GM12878 (cell line): ENCODE measurements around the gene ROR2. TPM values are rescaled to one million over a fixed set of nuclear protein-coding genes. Genes with fewer than 3 reads are reported as not detected.

Experiments used
- ATAC-seq: fragments of 200-7000 bp; cut with Tn5 transposase; 3 replicates; pipeline ENCODE4 v1.9.1; 2020; ENCODE audit warnings: mild to moderate bottlenecking, moderate library complexity
- BruUV-seq: library from RNA; stranded (reverse); fragments of 400-500 nt; replicated peaks from 2 replicates; lab custom pipeline; 2021; lab: Mats Ljungman, UMichigan
- CTCF ChIA-PET: fragments of 300-600 bp; sonication (Branson Sonifier 250); formaldehyde crosslinking; extraction: SDS; loops from one replicate; lab custom pipeline; 2021; ENCODE audit warnings: inconsistent platforms; lab: Yijun Ruan, JAX
- POLR2A ChIA-PET: fragments of 350-600 bp; formaldehyde crosslinking; extraction: SDS; loops from one replicate; lab custom pipeline; 2021; ENCODE audit warnings: inconsistent platforms; lab: Charles Lee
- RAD21 ChIA-PET: fragments of 300-600 bp; sonication (Branson Sonifier 250); formaldehyde crosslinking; loops from one replicate; lab custom pipeline; 2023; ENCODE audit warnings: antibody characterized with exemption; ENCODE audit not compliant: unreplicated experiment; lab: Charles Lee
- SMC1A ChIA-PET: fragments of 300-600 bp; sonication (Branson Sonifier 250); formaldehyde crosslinking; loops from one replicate; lab custom pipeline; 2023; ENCODE audit not compliant: unreplicated experiment, uncharacterized antibody; lab: Charles Lee
- DNase-seq: peaks from one replicate; pipeline ENCODE4 v3.0.0-alpha.2; 2011; ENCODE audit warnings: low read depth, low spot score
- FAIRE-seq: peaks from 3 replicates; lab custom pipeline; 2011; peaks lifted over from hg19 to GRCh38; lab: Jason Lieb, UNC
- H2AFZ ChIP-seq: 2 replicates; pipeline ENCODE4 v1.6.0; 2011; ENCODE audit warnings: low read depth, low read length, control low read depth; ENCODE audit not compliant: control insufficient read depth
- H3K27ac ChIP-seq: 2 replicates; pipeline ENCODE4 v1.5.1; 2011; ENCODE audit warnings: control low read depth; ENCODE audit not compliant: control insufficient read depth, insufficient read depth
- H3K27me3 ChIP-seq, 2 experiments: replicated peaks in 1 of 2; 2 replicates each; pipeline versions ENCODE4 v1.6.0 to v1.6.1; 2011; ENCODE audit warnings: low read length in 1 of 2; ENCODE audit not compliant: control insufficient read depth in 2 of 2, insufficient read depth in 2 of 2
- H3K36me3 ChIP-seq, 2 experiments: 2 replicates each; pipeline ENCODE4 v1.5.1; 2011; ENCODE audit warnings: low read length in 1 of 2; ENCODE audit not compliant: control insufficient read depth in 2 of 2, insufficient read depth in 2 of 2
- H3K4me1 ChIP-seq: 2 replicates; pipeline ENCODE4 v1.6.1; 2011; ENCODE audit warnings: mild to moderate bottlenecking, low read length, moderate library complexity, mixed read lengths; ENCODE audit not compliant: control insufficient read depth, insufficient read depth
- H3K4me2 ChIP-seq: 2 replicates; pipeline ENCODE4 v1.6.0; 2011; ENCODE audit warnings: control low read depth; ENCODE audit not compliant: control insufficient read depth, insufficient read depth
- H3K4me3 ChIP-seq: fragments of 200-600 bp; sonication (generic); 2 replicates; pipeline ENCODE4 v1.5.1; 2016
- H3K79me2 ChIP-seq: 2 replicates; pipeline ENCODE4 v1.6.0; 2011; ENCODE audit warnings: low read length; ENCODE audit not compliant: control insufficient read depth, insufficient read depth
- H3K9ac ChIP-seq: 2 replicates; pipeline ENCODE4 v1.8.0; 2011; ENCODE audit warnings: low read length, control low read depth, mixed read lengths; ENCODE audit not compliant: control insufficient read depth, insufficient read depth
- H3K9me3 ChIP-seq: replicated peaks from 3 replicates; pipeline ENCODE4 v1.5.1; 2011; ENCODE audit warnings: mild to moderate bottlenecking, low read length; ENCODE audit not compliant: control insufficient read depth, insufficient read depth
- H4K20me1 ChIP-seq: 2 replicates; pipeline ENCODE4 v1.6.0; 2011; ENCODE audit not compliant: control insufficient read depth, insufficient read depth
- BCL11A ChIP-seq: IDR thresholded peaks from 2 replicates; pipeline ENCODE4 v1.6.1; 2011; ENCODE audit warnings: low read depth, low read length
- CREM ChIP-seq: IDR thresholded peaks from 2 replicates; pipeline ENCODE4 v1.6.1; 2014; ENCODE audit warnings: antibody characterized with exemption, low read depth
- HDAC2 ChIP-seq: fragments of 200-600 bp; sonication (generic); IDR thresholded peaks from 2 replicates; pipeline ENCODE4 v1.6.1; 2017
- MTA3 ChIP-seq: IDR thresholded peaks from 2 replicates; pipeline ENCODE4 v1.6.1; 2012; ENCODE audit warnings: low read length, inconsistent platforms, borderline replicate concordance
- POLR2AphosphoS5 ChIP-seq: IDR thresholded peaks from 2 replicates; pipeline ENCODE4 v1.6.1; 2011; ENCODE audit warnings: mild to moderate bottlenecking, low read length, inconsistent platforms
- RELA ChIP-seq: fragments of 450-650 bp; IDR thresholded peaks from 2 replicates; pipeline ENCODE4 v1.8.0; 2014; ENCODE audit warnings: borderline replicate concordance; ENCODE audit not compliant: partially characterized antibody
- TBL1XR1 ChIP-seq: IDR thresholded peaks from 2 replicates; pipeline ENCODE4 v1.6.1; 2012; ENCODE audit warnings: low read depth, low read length, improper control_type of control experiment
- TCF12 ChIP-seq: IDR thresholded peaks from 2 replicates; pipeline ENCODE4 v1.6.1; 2011; ENCODE audit warnings: low read depth, mild to moderate bottlenecking, low read length
- WRNIP1 ChIP-seq: IDR thresholded peaks from 2 replicates; pipeline ENCODE4 v1.6.1; 2011; ENCODE audit warnings: low read depth, low read length, improper control_type of control experiment, borderline replicate concordance
- WGBS: methylation state at CpG from one replicate; pipeline ENCODE4 v1.1.6; 2016; ENCODE audit warnings: low lambda C conversion rate; ENCODE audit not compliant: insufficient replicate concordance, insufficient coverage; ENCODE audit errors: missing lambda C conversion rate; 5-methylcytosine and 5-hydroxymethylcytosine counted together
- in situ Hi-C: fragments of 300-500 bp; cut with MboI; formaldehyde crosslinking; loops from 9 replicates; pipeline ENCODE4 v1.14.3; 2018; ENCODE audit warnings: mixed read lengths
- intact Hi-C: fragments of 100-400 bp; cut with micrococcal nuclease; formaldehyde crosslinking; loops from one replicate; pipeline ENCODE4 v1.14.2; 2022; ENCODE audit not compliant: unreplicated experiment
- polyA plus RNA-seq, 11 experiments: library from polyadenylated mRNA; depleted of rRNA in 4 of 11; unstranded in 6 of 11; stranded (reverse) in 5 of 11; fragments of >200 nt; fragmentation: Nextera tagmentation in 4 of 11; fragmentation: Illumina TruSeq in 1 of 11; extraction: Ambion mirVana in 4 of 11; extraction: Trizol in 1 of 11; gene quantifications; 1 replicate in 1 of 11; 2 replicates in 10 of 11; pipeline versions ENCODE4 v1.2.1 to v1.2.3, GENCODE V29; 2011 to 2016; ENCODE audit warnings: inconsistent platforms in 2 of 11, missing spikeins in 2 of 11, low read depth in 1 of 11
- total RNA-seq, 4 experiments: library from RNA; depleted of rRNA in 3 of 4; stranded (reverse); fragments of >200 nt in 3 of 4; fragmentation: Illumina TruSeq in 1 of 4; extraction: Trizol in 1 of 4; gene quantifications; 2 replicates each; pipeline versions ENCODE4 v1.2.1 to v1.2.3, GENCODE V29; 2013 to 2021
- TF ChIP-seq, protein P1 (sequence below): fragments of 450-650 bp; conservative IDR thresholded peaks from 2 replicates; pipeline ENCODE4 v1.6.1; 2017; ENCODE audit warnings: mild to moderate bottlenecking, moderate library complexity
- TF ChIP-seq, protein P2 (sequence below): IDR thresholded peaks from 2 replicates; pipeline ENCODE4 v1.6.1; 2012; ENCODE audit warnings: improper control_type of control experiment, low read depth, low read length; ENCODE audit not compliant: insufficient replicate concordance
- TF ChIP-seq, protein P3 (sequence below): fragments of 450-650 bp; IDR thresholded peaks from 2 replicates; pipeline ENCODE4 v1.6.1; 2018; ENCODE audit warnings: mild to moderate bottlenecking, low read depth, moderate library complexity; ENCODE audit not compliant: partially characterized antibody
- TF ChIP-seq, protein P4 (sequence below): IDR thresholded peaks from 2 replicates; pipeline ENCODE4 v1.6.1; 2011; ENCODE audit warnings: low read depth, low read length, improper control_type of control experiment, borderline replicate concordance

Gene ROR2
- total and polyA plus RNA-seq, 10 of the 15 experiments (the other 5 are each of a cell fraction or from before 2014, with no cell fraction given), result 0.03 to 0.05 TPM; not detected in 8

DNA sequence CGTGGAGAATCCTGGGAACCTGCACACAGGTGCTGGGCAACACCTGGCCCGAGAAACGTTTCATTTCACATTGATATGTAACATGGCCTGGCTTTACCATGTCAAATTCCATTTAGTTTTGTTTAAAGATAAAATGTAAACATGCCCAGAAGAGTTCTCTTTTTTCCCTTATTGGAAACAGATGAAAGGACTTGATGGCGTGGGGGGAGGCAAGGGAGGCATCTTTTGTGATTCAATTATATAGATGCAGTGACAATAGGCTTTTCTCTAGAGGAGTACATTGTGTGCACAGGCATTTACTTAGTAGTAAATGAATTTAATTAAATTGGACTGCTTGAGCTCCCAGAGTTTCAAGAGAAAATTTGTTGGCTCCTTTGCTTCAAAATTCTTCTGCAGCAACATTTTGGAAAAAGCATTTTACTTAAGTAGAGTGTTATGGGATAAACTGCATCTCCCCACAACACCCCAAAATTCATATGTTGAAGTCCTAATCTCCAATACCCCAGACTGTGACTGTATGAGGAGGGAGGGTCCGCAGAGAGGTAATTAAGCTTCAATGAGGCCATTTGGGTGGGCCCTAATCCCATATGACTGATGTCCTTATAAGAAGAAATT, 272.1 kb downstream of the ROR2 start:
- no peak for DNase-seq
- Histone ChIP-seq H2AFZ (no peak overlapping the region), H3K27me3 (no peaks in the 10 kb centered on the region), H3K4me1 (no peaks in the 10 kb centered on the region), H3K9ac (no peak overlapping the region), H3K4me3 (no peak overlapping the region), H4K20me1 (no peaks in the 10 kb centered on the region; the same call in 1 of the 2 replicates), H3K79me2 (no peaks in the 10 kb centered on the region), H3K27ac (no peak overlapping the region), H3K36me3 (no peaks in the 10 kb centered on the region), H3K4me2 (no peak overlapping the region), H3K9me3 (no peaks in the 10 kb centered on the region)
- intact Hi-C loops, result loop anchor here (10.0 kb wide), 1 partner anchor 253 kb away; the partner anchor contains the start of gene NFIL3
- 8% methylated on average over 5 of the region's 5 CpGs for WGBS
- RAD21 ChIA-PET, result no interaction called here
- in situ Hi-C loops, result loop anchor here (5.0 kb wide), 1 partner anchor 761 kb away; no protein-coding TSS in a partner anchor
- no peak for ATAC-seq
- POLR2A ChIA-PET, result no interaction called here
- BruUV-seq, result no TSS peak
- SMC1A ChIA-PET, result interaction anchor here (0.6 kb wide), 1 partner anchor 25 kb away, joined by 3 read pairs; no protein-coding TSS in a partner anchor
- FAIRE-seq, result no peak
- CTCF ChIA-PET, result no interaction called here
- no peak for TF ChIP-seq CREM
- TF ChIP-seq, protein P1, sequence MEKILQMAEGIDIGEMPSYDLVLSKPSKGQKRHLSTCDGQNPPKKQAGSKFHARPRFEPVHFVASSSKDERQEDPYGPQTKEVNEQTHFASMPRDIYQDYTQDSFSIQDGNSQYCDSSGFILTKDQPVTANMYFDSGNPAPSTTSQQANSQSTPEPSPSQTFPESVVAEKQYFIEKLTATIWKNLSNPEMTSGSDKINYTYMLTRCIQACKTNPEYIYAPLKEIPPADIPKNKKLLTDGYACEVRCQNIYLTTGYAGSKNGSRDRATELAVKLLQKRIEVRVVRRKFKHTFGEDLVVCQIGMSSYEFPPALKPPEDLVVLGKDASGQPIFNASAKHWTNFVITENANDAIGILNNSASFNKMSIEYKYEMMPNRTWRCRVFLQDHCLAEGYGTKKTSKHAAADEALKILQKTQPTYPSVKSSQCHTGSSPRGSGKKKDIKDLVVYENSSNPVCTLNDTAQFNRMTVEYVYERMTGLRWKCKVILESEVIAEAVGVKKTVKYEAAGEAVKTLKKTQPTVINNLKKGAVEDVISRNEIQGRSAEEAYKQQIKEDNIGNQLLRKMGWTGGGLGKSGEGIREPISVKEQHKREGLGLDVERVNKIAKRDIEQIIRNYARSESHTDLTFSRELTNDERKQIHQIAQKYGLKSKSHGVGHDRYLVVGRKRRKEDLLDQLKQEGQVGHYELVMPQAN, result no peak
- no peak for TF ChIP-seq TCF12
- no peak for TF ChIP-seq RELA
- TF ChIP-seq, protein P2, sequence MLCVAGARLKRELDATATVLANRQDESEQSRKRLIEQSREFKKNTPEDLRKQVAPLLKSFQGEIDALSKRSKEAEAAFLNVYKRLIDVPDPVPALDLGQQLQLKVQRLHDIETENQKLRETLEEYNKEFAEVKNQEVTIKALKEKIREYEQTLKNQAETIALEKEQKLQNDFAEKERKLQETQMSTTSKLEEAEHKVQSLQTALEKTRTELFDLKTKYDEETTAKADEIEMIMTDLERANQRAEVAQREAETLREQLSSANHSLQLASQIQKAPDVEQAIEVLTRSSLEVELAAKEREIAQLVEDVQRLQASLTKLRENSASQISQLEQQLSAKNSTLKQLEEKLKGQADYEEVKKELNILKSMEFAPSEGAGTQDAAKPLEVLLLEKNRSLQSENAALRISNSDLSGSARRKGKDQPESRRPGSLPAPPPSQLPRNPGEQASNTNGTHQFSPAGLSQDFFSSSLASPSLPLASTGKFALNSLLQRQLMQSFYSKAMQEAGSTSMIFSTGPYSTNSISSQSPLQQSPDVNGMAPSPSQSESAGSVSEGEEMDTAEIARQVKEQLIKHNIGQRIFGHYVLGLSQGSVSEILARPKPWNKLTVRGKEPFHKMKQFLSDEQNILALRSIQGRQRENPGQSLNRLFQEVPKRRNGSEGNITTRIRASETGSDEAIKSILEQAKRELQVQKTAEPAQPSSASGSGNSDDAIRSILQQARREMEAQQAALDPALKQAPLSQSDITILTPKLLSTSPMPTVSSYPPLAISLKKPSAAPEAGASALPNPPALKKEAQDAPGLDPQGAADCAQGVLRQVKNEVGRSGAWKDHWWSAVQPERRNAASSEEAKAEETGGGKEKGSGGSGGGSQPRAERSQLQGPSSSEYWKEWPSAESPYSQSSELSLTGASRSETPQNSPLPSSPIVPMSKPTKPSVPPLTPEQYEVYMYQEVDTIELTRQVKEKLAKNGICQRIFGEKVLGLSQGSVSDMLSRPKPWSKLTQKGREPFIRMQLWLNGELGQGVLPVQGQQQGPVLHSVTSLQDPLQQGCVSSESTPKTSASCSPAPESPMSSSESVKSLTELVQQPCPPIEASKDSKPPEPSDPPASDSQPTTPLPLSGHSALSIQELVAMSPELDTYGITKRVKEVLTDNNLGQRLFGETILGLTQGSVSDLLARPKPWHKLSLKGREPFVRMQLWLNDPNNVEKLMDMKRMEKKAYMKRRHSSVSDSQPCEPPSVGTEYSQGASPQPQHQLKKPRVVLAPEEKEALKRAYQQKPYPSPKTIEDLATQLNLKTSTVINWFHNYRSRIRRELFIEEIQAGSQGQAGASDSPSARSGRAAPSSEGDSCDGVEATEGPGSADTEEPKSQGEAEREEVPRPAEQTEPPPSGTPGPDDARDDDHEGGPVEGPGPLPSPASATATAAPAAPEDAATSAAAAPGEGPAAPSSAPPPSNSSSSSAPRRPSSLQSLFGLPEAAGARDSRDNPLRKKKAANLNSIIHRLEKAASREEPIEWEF, result no peak
- no peak for TF ChIP-seq BCL11A
- no peak for TF ChIP-seq TBL1XR1
- TF ChIP-seq, protein P3, sequence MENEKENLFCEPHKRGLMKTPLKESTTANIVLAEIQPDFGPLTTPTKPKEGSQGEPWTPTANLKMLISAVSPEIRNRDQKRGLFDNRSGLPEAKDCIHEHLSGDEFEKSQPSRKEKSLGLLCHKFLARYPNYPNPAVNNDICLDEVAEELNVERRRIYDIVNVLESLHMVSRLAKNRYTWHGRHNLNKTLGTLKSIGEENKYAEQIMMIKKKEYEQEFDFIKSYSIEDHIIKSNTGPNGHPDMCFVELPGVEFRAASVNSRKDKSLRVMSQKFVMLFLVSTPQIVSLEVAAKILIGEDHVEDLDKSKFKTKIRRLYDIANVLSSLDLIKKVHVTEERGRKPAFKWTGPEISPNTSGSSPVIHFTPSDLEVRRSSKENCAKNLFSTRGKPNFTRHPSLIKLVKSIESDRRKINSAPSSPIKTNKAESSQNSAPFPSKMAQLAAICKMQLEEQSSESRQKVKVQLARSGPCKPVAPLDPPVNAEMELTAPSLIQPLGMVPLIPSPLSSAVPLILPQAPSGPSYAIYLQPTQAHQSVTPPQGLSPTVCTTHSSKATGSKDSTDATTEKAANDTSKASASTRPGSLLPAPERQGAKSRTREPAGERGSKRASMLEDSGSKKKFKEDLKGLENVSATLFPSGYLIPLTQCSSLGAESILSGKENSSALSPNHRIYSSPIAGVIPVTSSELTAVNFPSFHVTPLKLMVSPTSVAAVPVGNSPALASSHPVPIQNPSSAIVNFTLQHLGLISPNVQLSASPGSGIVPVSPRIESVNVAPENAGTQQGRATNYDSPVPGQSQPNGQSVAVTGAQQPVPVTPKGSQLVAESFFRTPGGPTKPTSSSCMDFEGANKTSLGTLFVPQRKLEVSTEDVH, result no peak
- TF ChIP-seq WRNIP1, result no peak
- no peak for TF ChIP-seq POLR2AphosphoS5
- TF ChIP-seq MTA3, result no peak
- TF ChIP-seq, protein P4, sequence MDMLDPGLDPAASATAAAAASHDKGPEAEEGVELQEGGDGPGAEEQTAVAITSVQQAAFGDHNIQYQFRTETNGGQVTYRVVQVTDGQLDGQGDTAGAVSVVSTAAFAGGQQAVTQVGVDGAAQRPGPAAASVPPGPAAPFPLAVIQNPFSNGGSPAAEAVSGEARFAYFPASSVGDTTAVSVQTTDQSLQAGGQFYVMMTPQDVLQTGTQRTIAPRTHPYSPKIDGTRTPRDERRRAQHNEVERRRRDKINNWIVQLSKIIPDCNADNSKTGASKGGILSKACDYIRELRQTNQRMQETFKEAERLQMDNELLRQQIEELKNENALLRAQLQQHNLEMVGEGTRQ, result no peak
- no peak for TF ChIP-seq HDAC2
